Tibial nerve (tissue), 4 donors: ENCODE data around the gene TM9SF3. TPM values are rescaled to one million over a fixed set of nuclear protein-coding genes. Genes with fewer than 3 reads are reported as not detected.

Experiments
- DNase-seq, 2 donors: peaks; one replicate each; pipeline ENCODE4 v3.0.0-alpha.2; 2019; ENCODE audit warnings: low spot score in 2 of 2
- H3K27ac ChIP-seq, 4 donors: fragments of 200-600 bp; sonication (generic) in 3 of 4; one replicate each; pipeline ENCODE4 v1.5.1; 2017 to 2019; ENCODE audit warnings: mild to moderate bottlenecking in 1 of 4
- H3K27me3 ChIP-seq, 2 donors: fragments of 200-600 bp; sonication (generic) in 1 of 2; one replicate each; pipeline versions ENCODE4 v1.5.1 to v1.6.0; 2017 to 2019
- H3K36me3 ChIP-seq, 3 donors: fragments of 200-600 bp; sonication (generic); one replicate each; pipeline ENCODE4 v1.5.1; 2018 to 2019
- H3K4me1 ChIP-seq, 4 donors: fragments of 200-600 bp; sonication (generic) in 3 of 4; one replicate each; pipeline ENCODE4 v1.5.1; 2017 to 2019
- H3K4me3 ChIP-seq, 4 donors: fragments of 200-600 bp; sonication (generic) in 3 of 4; one replicate each; pipeline ENCODE4 v1.5.1; 2017 to 2019; ENCODE audit warnings: mild to moderate bottlenecking in 1 of 4, moderate library complexity in 1 of 4
- H3K9me3 ChIP-seq, 4 donors: fragments of 200-600 bp; sonication (generic) in 3 of 4; one replicate each; pipeline ENCODE4 v1.5.1; 2017 to 2019
- EP300 ChIP-seq, 2 donors: sonication (generic); formaldehyde crosslinking; IDR thresholded peaks; one replicate each; pipeline ENCODE4 v1.6.1; 2017; ENCODE audit warnings: antibody characterized with exemption in 2 of 2, mild to moderate bottlenecking in 1 of 2
- WGBS, 2 donors: methylation state at CpG; one replicate each; pipeline ENCODE4 v1.1.5; 2018; 5-methylcytosine and 5-hydroxymethylcytosine counted together
- small RNA-seq: library from RNA; depleted of rRNA; stranded (forward); fragments of <200 nt; gene quantifications from one replicate; pipeline ENCODE3, GENCODE V24; 2016
- total RNA-seq, 4 donors: library from RNA; depleted of rRNA; stranded (reverse); fragments of >200 nt; gene quantifications; one replicate each; pipeline ENCODE4 v1.1.0, GENCODE V29; 2016
- TF ChIP-seq, protein P1 (sequence below), 5 experiments: fragments of 200-600 bp in 3 of 5; fragments of 450-650 bp in 2 of 5; sonication (generic) in 3 of 5; IDR thresholded peaks; one replicate each; pipeline ENCODE4 v1.5.1; 2016 to 2019; ENCODE audit warnings: antibody characterized with exemption in 5 of 5, mild to moderate bottlenecking in 3 of 5, moderate library complexity in 2 of 5

TM9SF3 gene
- total RNA-seq, 4 donors from 2014 or later = 79.5 to 98.8 (median 90.2) TPM

- Histone ChIP-seq H3K4me3 (no peak overlapping the region), H3K4me1 (no peaks in the 10 kb centered on the region), H3K36me3 (no peaks in the 10 kb centered on the region), H3K27me3 (no peaks in the 10 kb centered on the region), H3K27ac (no peak overlapping the region), H3K9me3 (peaks cover 0 to 7% (median 0%) of the 10 kb centered on the region in 4 donors)
- DNase-seq = no peak
- TF ChIP-seq EP300 (IDR thresholded peaks at IDR 0.05) = no peak
- TF ChIP-seq, protein P1, sequence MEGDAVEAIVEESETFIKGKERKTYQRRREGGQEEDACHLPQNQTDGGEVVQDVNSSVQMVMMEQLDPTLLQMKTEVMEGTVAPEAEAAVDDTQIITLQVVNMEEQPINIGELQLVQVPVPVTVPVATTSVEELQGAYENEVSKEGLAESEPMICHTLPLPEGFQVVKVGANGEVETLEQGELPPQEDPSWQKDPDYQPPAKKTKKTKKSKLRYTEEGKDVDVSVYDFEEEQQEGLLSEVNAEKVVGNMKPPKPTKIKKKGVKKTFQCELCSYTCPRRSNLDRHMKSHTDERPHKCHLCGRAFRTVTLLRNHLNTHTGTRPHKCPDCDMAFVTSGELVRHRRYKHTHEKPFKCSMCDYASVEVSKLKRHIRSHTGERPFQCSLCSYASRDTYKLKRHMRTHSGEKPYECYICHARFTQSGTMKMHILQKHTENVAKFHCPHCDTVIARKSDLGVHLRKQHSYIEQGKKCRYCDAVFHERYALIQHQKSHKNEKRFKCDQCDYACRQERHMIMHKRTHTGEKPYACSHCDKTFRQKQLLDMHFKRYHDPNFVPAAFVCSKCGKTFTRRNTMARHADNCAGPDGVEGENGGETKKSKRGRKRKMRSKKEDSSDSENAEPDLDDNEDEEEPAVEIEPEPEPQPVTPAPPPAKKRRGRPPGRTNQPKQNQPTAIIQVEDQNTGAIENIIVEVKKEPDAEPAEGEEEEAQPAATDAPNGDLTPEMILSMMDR (IDR thresholded peaks at IDR 0.05) = peak in 2 of 5 experiments; percentile 16
- 30 to 31% methylated on average over 4 of the region's 4 CpGs for WGBS, 2 donors
These were observed 116.6 kb downstream of the TM9SF3 start for GRCh38 chr10:96470116-96470743.

DNA sequence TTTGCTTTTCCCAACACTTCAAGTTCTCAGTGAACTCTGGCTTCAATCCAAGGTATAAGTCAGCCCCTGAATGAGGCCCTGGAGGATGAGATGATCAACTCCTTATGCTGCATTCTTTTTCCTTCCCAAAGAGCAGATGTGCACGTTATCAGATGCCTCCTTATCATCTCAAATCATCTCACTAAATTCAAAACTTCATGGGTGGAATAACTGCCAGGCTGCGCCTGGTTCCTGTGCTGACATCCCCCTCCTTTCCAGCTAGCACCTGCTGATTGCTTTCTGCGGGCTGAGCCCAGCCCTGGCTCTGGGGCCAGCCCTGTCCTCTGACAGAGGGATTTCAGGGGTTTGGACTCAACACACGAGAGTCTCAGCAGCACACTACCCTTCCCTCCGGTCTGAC, 118.0 kb downstream of the TM9SF3 start:
- no peaks in the 10 kb centered on the region for H3K27me3 ChIP-seq
- H3K27ac ChIP-seq = no peak overlapping the region
- no peaks in the 10 kb centered on the region for H3K4me1 ChIP-seq
- DNase-seq = no peak
- TF ChIP-seq, protein P1 (IDR thresholded peaks at IDR 0.05) = no peak
- TF ChIP-seq EP300 (IDR thresholded peaks at IDR 0.05) = no peak
- WGBS, 2 donors = 51 to 56% methylated on average over 5 of the region's 5 CpGs
- no peaks in the 10 kb centered on the region for H3K36me3 ChIP-seq
- H3K4me3 ChIP-seq = no peak overlapping the region
- H3K9me3 ChIP-seq = no peaks in the 10 kb centered on the region

Small RNAs within 50 kb of the gene (small RNA-seq; reads per million reads assigned to genes)
- not detected for gene RNA5SP324

Other genes with a start within 250 kb of the TM9SF3 start
- gene OPALIN, start 228.0 kb downstream of the TM9SF3 start, total RNA-seq = not detected
- gene TLL2, start 73.1 kb downstream of the TM9SF3 start, total RNA-seq = 1 to 10 TPM in 1 of 4 donors, under 1 TPM in 3; 0.20 to 1.1 (median 0.66) TPM
- 10 to 100 TPM in 3 of 4 donors, 1 to 10 TPM in 1; 7.1 to 21.3 (median 14.2) TPM for gene PIK3AP1, start 133.5 kb upstream of the TM9SF3 start, total RNA-seq
- 10 to 100 TPM; 19.8 to 25.1 (median 21.7) TPM for gene LCOR, start 245.3 kb upstream of the TM9SF3 start, total RNA-seq